Measurements from ENCODE around the gene TNNT3.

TNNT3 gene

GRCh38 chr11:1923201-1923956 lies 3.9 kb downstream of the TNNT3 start:
- DNase-seq (ENCODE audit: low spot score): no peak

- DNase-seq (ENCODE audit: low spot score): no peak
Measured at GRCh38 chr11:1924181-1924580, 4.7 kb downstream of the TNNT3 start.

- DNase-seq (ENCODE audit: low spot score): no peak
Measured at GRCh38 chr11:1924646-1925372, 5.3 kb downstream of the TNNT3 start.

- DNase-seq (ENCODE audit: low spot score): no peak
Measured at GRCh38 chr11:1925373-1926155, 6.1 kb downstream of the TNNT3 start.

GRCh38 chr11:1926156-1927025 lies 6.9 kb downstream of the TNNT3 start:
- no peak for DNase-seq (ENCODE audit: low spot score)

GRCh38 chr11:1927026-1927847 lies 7.7 kb downstream of the TNNT3 start:
- no peak for DNase-seq (ENCODE audit: low spot score)

GRCh38 chr11:1927848-1928469 lies 8.5 kb downstream of the TNNT3 start:
- no peak for DNase-seq (ENCODE audit: low spot score)

- no peak for DNase-seq (ENCODE audit: low spot score)
Measured at GRCh38 chr11:1928470-1928890, 9.0 kb downstream of the TNNT3 start.

GRCh38 chr11:1928891-1929541 lies 9.5 kb downstream of the TNNT3 start:
- DNase-seq (ENCODE audit: low spot score): no peak

- DNase-seq (ENCODE audit: low spot score): no peak
Measured at GRCh38 chr11:1929621-1930461, 10.3 kb downstream of the TNNT3 start.

- DNase-seq (ENCODE audit: low spot score): no peak
Measured at GRCh38 chr11:1930462-1930830, 10.9 kb downstream of the TNNT3 start.

GRCh38 chr11:1931341-1932104 lies 12.0 kb downstream of the TNNT3 start:
- DNase-seq (ENCODE audit: low spot score): no peak

- no peak for DNase-seq (ENCODE audit: low spot score)
Measured at GRCh38 chr11:1932105-1932480, 12.6 kb downstream of the TNNT3 start.

- no peak for DNase-seq (ENCODE audit: low spot score)
Measured at GRCh38 chr11:1932681-1933080, 13.2 kb downstream of the TNNT3 start.

GRCh38 chr11:1933416-1934334 lies 14.2 kb downstream of the TNNT3 start:
- DNase-seq (ENCODE audit: low spot score): no peak

- no peak for DNase-seq (ENCODE audit: low spot score)
Measured at GRCh38 chr11:1934335-1935155, 15.0 kb downstream of the TNNT3 start.

Measured in CD4-positive, alpha-beta T cell treated with Interleukin-15 for 4 hours (primary cell).